Ectodermal cell (in vitro differentiated cells): ENCODE data around the gene TNFAIP8.

Experiments
- H3K27ac ChIP-seq: 2 replicates; pipeline ENCODE4 v1.7.0; 2013; ENCODE audit warnings: mild to moderate bottlenecking, low read depth, low read length; ENCODE audit not compliant: insufficient read depth, poor library complexity, severe bottlenecking
- H3K27me3 ChIP-seq: 2 replicates; pipeline ENCODE4 v1.7.0; 2013; ENCODE audit warnings: mild to moderate bottlenecking, low read length; ENCODE audit not compliant: insufficient read depth, control insufficient read depth, poor library complexity, severe bottlenecking
- H3K36me3 ChIP-seq: one replicate; pipeline ENCODE4 v1.7.0; 2013; ENCODE audit warnings: low read length; ENCODE audit not compliant: control insufficient read depth, insufficient read depth
- H3K4me1 ChIP-seq: one replicate; pipeline ENCODE4 v1.7.0; 2013; ENCODE audit warnings: low read length; ENCODE audit not compliant: control insufficient read depth, insufficient read depth
- H3K4me3 ChIP-seq: 2 replicates; pipeline ENCODE4 v1.7.0; 2013; ENCODE audit warnings: low read depth, low read length, control low read depth; ENCODE audit not compliant: insufficient read depth
- H3K9me3 ChIP-seq: 2 replicates; pipeline ENCODE4 v1.7.0; 2013; ENCODE audit warnings: mild to moderate bottlenecking, low read length, moderate library complexity; ENCODE audit not compliant: control insufficient read depth
- WGBS, 2 experiments: methylation state at CpG; one replicate each; pipeline ENCODE4 v1.1.7; 2013; ENCODE audit warnings: missing lambda C conversion rate in 2 of 2; 5-methylcytosine and 5-hydroxymethylcytosine counted together

Gene TNFAIP8

DNA sequence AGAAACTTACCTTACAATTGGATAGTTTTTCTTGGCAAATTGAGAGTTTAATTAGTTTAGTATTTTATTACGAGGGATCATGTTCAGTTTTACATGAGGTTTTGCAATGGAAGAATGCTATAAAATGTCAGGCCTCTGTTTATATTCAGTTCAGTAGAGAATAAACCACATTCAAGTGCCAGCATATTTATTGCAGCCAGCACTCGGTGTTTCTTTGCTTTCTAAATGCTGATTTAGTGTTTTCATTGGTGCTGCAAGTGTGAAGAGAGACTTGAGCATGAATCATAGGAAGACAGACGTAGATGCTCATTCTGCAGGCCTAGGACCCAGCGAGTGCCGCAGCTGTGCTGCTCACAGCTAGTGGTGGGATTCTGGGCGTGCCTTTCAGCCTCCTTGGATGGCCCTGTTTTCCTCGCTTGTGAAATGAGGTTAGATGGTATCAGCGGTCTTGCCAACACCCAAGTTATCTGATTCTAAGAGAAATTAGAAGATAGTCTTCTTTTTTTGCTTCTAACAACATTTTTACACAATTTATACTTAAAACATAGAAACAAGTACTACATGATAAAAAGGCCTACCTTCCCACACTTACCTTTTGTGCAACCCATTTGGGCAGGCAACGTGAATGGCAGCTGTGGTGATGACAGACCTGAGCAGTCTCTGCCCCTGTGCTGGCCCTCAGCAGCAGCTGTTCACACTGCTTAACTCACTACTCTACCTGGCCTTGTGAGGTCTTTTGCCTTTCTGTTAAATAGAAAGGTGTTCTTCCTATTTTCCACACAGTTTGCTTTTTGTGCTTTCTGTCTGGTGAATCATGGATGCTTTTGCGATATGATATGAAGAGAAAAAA is 26.8 kb upstream of the TNFAIP8 start:
- H3K4me1 ChIP-seq: peaks cover 16% of the 10 kb centered on the region
- WGBS, 2 experiments: 82 to 84% methylated on average over 10 of the region's 10 CpGs
- H3K27ac ChIP-seq: no peak overlapping the region

DNA sequence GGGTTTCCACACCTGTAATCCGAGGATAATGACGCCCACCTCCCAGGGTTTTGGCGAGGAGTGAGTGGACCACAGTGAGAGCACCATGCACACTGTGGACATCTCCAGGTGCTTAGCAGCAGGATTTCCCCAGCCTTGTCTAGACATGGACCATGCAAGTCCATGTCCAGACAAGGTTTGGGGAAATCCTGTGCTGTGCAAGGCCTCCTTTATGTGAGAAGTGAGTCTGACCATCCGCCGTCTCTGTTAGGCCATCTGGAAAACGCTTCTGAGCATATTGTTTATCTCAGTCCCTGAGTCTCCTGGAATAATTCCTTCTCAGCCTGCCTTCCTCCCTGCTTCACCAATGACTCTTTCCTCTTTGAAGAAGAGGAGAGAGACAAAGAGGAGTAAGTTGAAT is 26.2 kb upstream of the TNFAIP8 start:
- Histone ChIP-seq H3K4me3 (no peak overlapping the region), H3K9me3 (no peaks in the 10 kb centered on the region), H3K27ac (no peak overlapping the region), H3K27me3 (no peaks in the 10 kb centered on the region), H3K36me3 (no peaks in the 10 kb centered on the region), H3K4me1 (peaks cover 16% of the 10 kb centered on the region)
- WGBS, 2 experiments: 91 to 94% methylated on average over 6 of the region's 6 CpGs

More for the DNA sequence above, 26.8 kb upstream of the TNFAIP8 start:
- no peaks in the 10 kb centered on the region for H3K36me3 ChIP-seq
- no peak overlapping the region for H3K4me3 ChIP-seq
- no peaks in the 10 kb centered on the region for H3K27me3 ChIP-seq
- H3K9me3 ChIP-seq: no peaks in the 10 kb centered on the region

DNA sequence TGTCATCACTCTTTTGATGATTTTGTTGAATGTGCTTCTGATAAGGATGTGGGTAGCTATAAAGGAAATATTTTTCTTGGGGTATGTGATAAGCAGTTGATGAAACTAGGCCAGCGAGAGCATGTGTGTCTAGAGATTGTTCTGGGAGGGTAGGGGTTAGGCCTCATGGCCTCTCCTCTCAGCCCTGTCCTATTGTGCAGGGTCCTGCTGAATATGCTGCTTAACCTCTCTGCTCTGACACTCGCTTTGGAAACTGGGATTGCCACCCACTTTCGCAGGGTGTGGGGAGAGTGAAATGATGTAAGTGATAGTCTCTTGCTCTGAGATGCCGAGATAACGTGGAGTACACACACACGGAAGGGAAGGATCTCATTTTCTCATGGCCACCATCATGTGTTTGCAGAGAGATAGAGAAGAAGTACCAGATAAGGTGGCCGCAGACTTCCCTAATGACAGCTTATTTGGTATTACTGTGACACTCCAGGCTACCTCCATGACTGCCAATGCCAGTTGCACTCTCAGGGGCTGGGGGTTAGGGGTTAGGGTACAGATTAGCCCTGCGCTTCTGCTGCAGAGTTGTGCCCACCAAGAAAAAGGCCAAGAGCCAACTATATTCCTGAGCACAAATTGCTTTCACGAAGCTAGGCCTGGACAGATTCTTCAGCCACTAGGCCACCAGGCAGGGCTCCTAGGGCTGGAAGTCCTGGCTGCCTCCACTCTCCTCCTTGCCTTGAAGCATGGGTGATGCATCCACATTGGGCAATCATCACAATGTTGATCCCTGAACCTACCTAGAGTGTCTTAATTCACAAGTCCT is 25.2 kb upstream of the TNFAIP8 start:
- H3K27ac ChIP-seq: no peak overlapping the region
- no peaks in the 10 kb centered on the region for H3K36me3 ChIP-seq
- H3K9me3 ChIP-seq: no peaks in the 10 kb centered on the region
- no peak overlapping the region for H3K4me3 ChIP-seq
- no peaks in the 10 kb centered on the region for H3K27me3 ChIP-seq
- 91 to 95% methylated on average over 9 of the region's 9 CpGs for WGBS, 2 experiments
- peaks cover 16% of the 10 kb centered on the region for H3K4me1 ChIP-seq

DNA sequence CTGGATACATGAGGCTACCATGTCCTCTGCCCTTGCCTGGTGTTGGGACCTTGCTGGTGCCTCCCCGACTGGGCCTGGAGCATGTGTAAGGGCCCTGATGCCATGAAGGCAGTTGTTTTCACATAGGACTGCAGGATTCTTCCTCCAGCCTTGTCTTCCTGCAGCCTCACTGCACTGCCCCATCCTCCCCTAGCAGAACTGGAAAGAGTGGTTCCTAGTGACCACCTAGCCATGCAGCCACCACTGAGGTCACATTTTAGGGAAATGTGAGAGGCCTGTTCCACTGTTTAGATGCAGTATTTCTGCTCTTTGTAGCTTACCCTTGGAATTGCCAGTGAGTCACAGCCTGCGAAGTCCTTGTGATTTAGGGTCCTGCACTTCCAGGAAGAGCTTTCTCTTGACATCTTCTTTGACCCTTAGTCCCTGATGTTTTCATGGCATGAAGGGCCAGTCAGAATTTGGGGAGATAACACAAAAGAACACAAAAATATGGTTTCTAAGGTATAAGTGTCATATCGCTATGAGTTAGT is 24.2 kb upstream of the TNFAIP8 start:
- Histone ChIP-seq H3K36me3 (no peaks in the 10 kb centered on the region), H3K9me3 (no peaks in the 10 kb centered on the region), H3K4me3 (no peak overlapping the region), H3K4me1 (peaks cover 16% of the 10 kb centered on the region), H3K27me3 (no peaks in the 10 kb centered on the region), H3K27ac (no peak overlapping the region)
- WGBS, 2 experiments: 95% methylated on average over 3 of the region's 3 CpGs

DNA sequence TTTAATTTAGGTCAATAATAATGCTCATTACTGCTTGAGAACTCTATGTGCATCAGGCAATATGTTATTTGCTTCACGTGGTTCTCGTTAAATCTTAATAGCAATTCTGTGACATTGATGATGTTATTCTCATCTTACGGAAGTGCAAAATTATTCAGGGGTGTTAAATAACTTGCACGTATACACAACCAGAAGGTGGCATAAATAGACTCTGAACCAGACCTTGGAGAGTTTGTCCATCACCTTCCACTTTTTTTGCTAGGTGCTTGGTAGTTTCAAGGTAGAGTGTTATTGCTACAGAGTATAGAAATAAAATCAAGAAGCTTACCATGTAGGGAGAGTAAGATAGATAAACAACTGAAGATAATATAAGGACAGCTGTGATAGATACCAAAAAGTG is 23.6 kb upstream of the TNFAIP8 start:
- Histone ChIP-seq H3K9me3 (no peaks in the 10 kb centered on the region), H3K27me3 (no peaks in the 10 kb centered on the region), H3K27ac (no peak overlapping the region), H3K36me3 (no peaks in the 10 kb centered on the region), H3K4me3 (no peak overlapping the region), H3K4me1 (peaks cover 16% of the 10 kb centered on the region)
- 96 to 100% methylated on average over 4 of the region's 4 CpGs for WGBS, 2 experiments

DNA sequence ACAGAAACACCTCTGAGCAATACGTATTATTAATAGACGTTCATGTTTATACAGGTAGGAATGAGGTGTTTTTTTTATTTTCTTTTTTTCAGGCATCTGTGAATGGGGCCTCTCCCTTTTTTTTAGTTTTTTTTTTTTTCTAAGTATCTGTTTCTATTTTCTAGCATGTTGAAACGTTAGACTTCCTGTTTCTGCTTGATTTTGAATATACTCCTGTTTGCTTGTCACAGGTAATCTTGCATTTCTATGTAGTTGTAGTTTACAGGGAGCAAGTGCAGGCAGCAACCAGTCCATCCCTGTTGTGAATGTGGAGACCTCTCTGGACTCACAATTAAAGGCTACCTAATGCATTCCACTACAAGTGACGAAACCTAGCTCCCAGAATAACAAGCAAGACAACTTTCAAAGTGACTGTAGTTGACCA is 22.8 kb upstream of the TNFAIP8 start:
- H3K4me3 ChIP-seq: no peak overlapping the region
- H3K27ac ChIP-seq: no peak overlapping the region
- H3K9me3 ChIP-seq: no peaks in the 10 kb centered on the region
- no peaks in the 10 kb centered on the region for H3K36me3 ChIP-seq
- H3K4me1 ChIP-seq: peaks cover 12% of the 10 kb centered on the region
- 91 to 93% methylated on average over 4 of the region's 4 CpGs for WGBS, 2 experiments
- H3K27me3 ChIP-seq: no peaks in the 10 kb centered on the region

DNA sequence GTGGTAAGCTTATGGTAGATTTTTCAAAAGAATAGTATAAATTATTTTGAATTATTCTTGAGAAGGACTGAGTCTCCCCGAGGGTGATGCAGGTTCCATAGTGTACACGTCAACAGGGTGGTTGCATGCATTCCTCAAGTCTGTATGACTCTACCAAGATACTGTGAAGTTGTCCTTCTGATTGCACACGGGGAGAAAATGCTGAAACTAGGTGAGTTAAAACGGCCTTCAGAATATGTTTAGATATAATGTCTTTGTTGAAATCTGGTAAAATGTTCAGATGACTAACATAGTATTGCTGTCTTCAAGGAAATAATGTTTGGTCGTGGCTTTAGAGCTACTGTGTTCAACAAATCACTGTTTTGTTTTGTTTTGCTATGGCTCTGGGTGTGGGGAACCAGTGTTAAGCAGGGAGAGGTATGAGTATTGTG is 22.4 kb upstream of the TNFAIP8 start:
- Histone ChIP-seq H3K36me3 (no peaks in the 10 kb centered on the region), H3K4me1 (peaks cover 10% of the 10 kb centered on the region), H3K9me3 (no peaks in the 10 kb centered on the region), H3K27ac (no peak overlapping the region), H3K27me3 (no peaks in the 10 kb centered on the region), H3K4me3 (no peak overlapping the region)
- WGBS, 2 experiments: 83 to 88% methylated on average over 5 of the region's 5 CpGs

DNA sequence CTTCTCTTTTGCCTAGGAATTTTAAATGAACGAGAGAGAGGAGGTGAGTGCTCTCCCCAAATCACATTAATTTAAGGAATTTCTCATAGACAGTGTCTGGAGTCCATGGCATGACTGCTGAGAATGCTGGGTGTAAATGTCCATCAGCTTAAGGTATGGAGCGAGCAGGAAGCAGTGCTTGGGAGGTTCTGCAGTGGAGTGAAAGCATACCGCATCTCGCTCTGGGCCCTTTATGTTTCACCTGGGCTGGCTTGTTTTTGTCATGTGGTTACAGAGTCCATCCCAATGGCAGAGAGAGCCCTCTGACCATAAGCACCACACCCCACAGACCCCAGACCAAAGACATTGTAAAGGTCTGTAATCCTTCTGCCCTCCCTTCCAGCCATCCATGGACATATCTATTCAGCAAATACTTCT is 20.6 kb upstream of the TNFAIP8 start:
- H3K4me3 ChIP-seq: no peak overlapping the region
- WGBS, 2 experiments: 93 to 96% methylated on average over 4 of the region's 4 CpGs
- no peaks in the 10 kb centered on the region for H3K27me3 ChIP-seq
- no peaks in the 10 kb centered on the region for H3K36me3 ChIP-seq
- no peaks in the 10 kb centered on the region for H3K9me3 ChIP-seq
- no peaks in the 10 kb centered on the region for H3K4me1 ChIP-seq
- H3K27ac ChIP-seq: no peak overlapping the region

DNA sequence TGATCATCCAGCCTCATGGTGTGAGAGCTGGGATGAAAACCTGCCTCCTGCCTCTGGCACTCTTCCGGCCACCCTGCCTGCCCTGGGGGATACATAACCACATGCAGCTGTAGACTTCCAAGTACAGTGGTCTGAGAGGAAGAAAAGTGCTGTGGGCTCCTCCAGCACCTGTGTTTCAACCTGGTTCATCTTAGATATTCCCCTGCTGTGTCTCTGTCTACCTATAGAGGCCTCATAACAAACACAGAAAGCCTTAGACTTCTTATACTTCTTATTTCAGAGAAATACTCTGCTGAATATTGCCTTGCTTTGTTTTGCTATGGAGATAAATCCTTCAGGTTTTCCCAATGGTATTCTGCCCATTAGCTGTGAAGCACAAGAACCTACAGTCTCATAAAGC is 19.6 kb upstream of the TNFAIP8 start:
- Histone ChIP-seq H3K36me3 (no peaks in the 10 kb centered on the region), H3K9me3 (no peaks in the 10 kb centered on the region), H3K27ac (no peak overlapping the region), H3K4me3 (no peak overlapping the region), H3K27me3 (no peaks in the 10 kb centered on the region), H3K4me1 (no peaks in the 10 kb centered on the region)
- 84 to 94% methylated on average over 1 of the region's 1 CpG for WGBS, 2 experiments
